GM12878 (cell line): ENCODE measurements around the gene VWA7.

Source experiments
- SMARCA5 ChIP-seq: fragments of 450-650 bp; IDR thresholded peaks from 2 replicates; pipeline ENCODE4 v1.6.1; 2017; ENCODE audit warnings: mild to moderate bottlenecking
- TF ChIP-seq, protein P1 (sequence below): fragments of 450-650 bp; IDR thresholded peaks from 2 replicates; pipeline ENCODE4 v1.6.1; 2014; ENCODE audit warnings: mild to moderate bottlenecking

- TF ChIP-seq, protein P1, sequence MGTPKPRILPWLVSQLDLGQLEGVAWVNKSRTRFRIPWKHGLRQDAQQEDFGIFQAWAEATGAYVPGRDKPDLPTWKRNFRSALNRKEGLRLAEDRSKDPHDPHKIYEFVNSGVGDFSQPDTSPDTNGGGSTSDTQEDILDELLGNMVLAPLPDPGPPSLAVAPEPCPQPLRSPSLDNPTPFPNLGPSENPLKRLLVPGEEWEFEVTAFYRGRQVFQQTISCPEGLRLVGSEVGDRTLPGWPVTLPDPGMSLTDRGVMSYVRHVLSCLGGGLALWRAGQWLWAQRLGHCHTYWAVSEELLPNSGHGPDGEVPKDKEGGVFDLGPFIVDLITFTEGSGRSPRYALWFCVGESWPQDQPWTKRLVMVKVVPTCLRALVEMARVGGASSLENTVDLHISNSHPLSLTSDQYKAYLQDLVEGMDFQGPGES, result no peak
- TF ChIP-seq SMARCA5, result no peak
Measured at GRCh38 chr6:31771992-31772358, 5.2 kb downstream of the VWA7 start.
